T-cell (primary cell): ENCODE results near the gene LZIC. TPM values are rescaled to one million over a fixed set of nuclear protein-coding genes. Genes with fewer than 3 reads are reported as not detected.

Source experiments
- ATAC-seq, 4 experiments: fragments of 200-7000 bp in 3 of 4; fragments of 150-1000 bp in 1 of 4; cut with Tn5 transposase; replicated peaks in 1 of 4; 1 replicate in 3 of 4; 2 replicates in 1 of 4; pipeline ENCODE4 v1.10.0; 2021; ENCODE audit warnings: moderate library complexity in 3 of 4, mild to moderate bottlenecking in 2 of 4, moderate number of reproducible peaks in 1 of 4
- CTCF ChIA-PET, 2 donors: fragments of 300-600 bp; sonication (Branson Sonifier 250); formaldehyde crosslinking; loops; one replicate each; lab custom pipeline; 2022; ENCODE audit warnings: antibody characterized with exemption in 2 of 2; lab: Charles Lee
- POLR2A ChIA-PET, 2 donors: fragments of 300-600 bp; sonication (Branson Sonifier 250); formaldehyde crosslinking; loops; one replicate each; lab custom pipeline; 2022; ENCODE audit warnings: antibody characterized with exemption in 2 of 2; lab: Charles Lee
- DNase-seq, 35 experiments: peaks; one replicate each; pipeline versions ENCODE4 v3.0.0 to v3.0.0-alpha.2; 2013 to 2023
- H3K27ac ChIP-seq: one replicate; pipeline ENCODE4 v1.5.1; 2013; ENCODE audit warnings: low read length
- H3K27me3 ChIP-seq, 2 experiments: replicated peaks in 1 of 2; 1 replicate in 1 of 2; 2 replicates in 1 of 2; pipeline versions ENCODE4 v1.6.1 to v1.7.0; 2013; ENCODE audit warnings: low read length in 1 of 2, mixed read lengths in 1 of 2; ENCODE audit not compliant: control insufficient read depth in 2 of 2, insufficient read depth in 2 of 2; ENCODE audit errors: extremely low read depth in 1 of 2
- H3K36me3 ChIP-seq, 2 donors: 1 replicate in 1 of 2; 2 replicates in 1 of 2; pipeline versions ENCODE4 v1.6.1 to v1.7.0; 2013; ENCODE audit warnings: low read length in 1 of 2; ENCODE audit not compliant: control insufficient read depth in 2 of 2, insufficient read depth in 1 of 2; ENCODE audit errors: extremely low read depth in 1 of 2
- H3K4me1 ChIP-seq, 2 experiments: 1 replicate in 1 of 2; 2 replicates in 1 of 2; pipeline versions ENCODE4 v1.6.1 to v1.7.0; 2013; ENCODE audit warnings: low read length in 2 of 2, mixed read lengths in 1 of 2; ENCODE audit not compliant: insufficient read depth in 2 of 2, control insufficient read depth in 1 of 2; ENCODE audit errors: extremely low read depth in 1 of 2
- H3K4me3 ChIP-seq, 2 donors: 1 replicate in 1 of 2; 2 replicates in 1 of 2; pipeline versions ENCODE4 v1.5.1 to v1.7.0; 2013; ENCODE audit warnings: mild to moderate bottlenecking in 2 of 2, low read length in 1 of 2, moderate library complexity in 1 of 2; ENCODE audit not compliant: control insufficient read depth in 1 of 2; ENCODE audit errors: extremely low read depth in 1 of 2
- H3K9me3 ChIP-seq: 2 replicates; pipeline ENCODE4 v1.7.0; 2013
- H3K27ac Mint-ChIP-seq, 2 donors: one replicate each; pipeline ENCODE4 v1.8.0; 2020 to 2021; ENCODE audit warnings: mild to moderate bottlenecking in 2 of 2, mixed read lengths in 2 of 2
- H3K27me3 Mint-ChIP-seq, 2 donors: one replicate each; pipeline ENCODE4 v1.8.0; 2021 to 2022; ENCODE audit warnings: mixed read lengths in 2 of 2
- H3K36me3 Mint-ChIP-seq: one replicate; pipeline ENCODE4 v1.8.0; 2021; ENCODE audit warnings: mixed read lengths
- H3K4me1 Mint-ChIP-seq, 3 donors: one replicate each; pipeline ENCODE4 v1.8.0; 2020 to 2022; ENCODE audit warnings: mixed read lengths in 3 of 3, mild to moderate bottlenecking in 1 of 3
- H3K4me3 Mint-ChIP-seq, 3 donors: one replicate each; pipeline ENCODE4 v1.8.0; 2020 to 2022; ENCODE audit warnings: mild to moderate bottlenecking in 3 of 3, mixed read lengths in 3 of 3, moderate library complexity in 3 of 3
- H3K9me3 Mint-ChIP-seq, 3 donors: one replicate each; pipeline ENCODE4 v1.8.0; 2020 to 2022; ENCODE audit warnings: mixed read lengths in 3 of 3
- WGBS: methylation state at CpG from one replicate; pipeline ENCODE4 v1.1.5; 2013; ENCODE audit warnings: missing lambda C conversion rate; ENCODE audit not compliant: insufficient coverage; 5-methylcytosine and 5-hydroxymethylcytosine counted together
- total RNA-seq, 35 experiments: library from RNA in 6 of 35; stranded (reverse) in 6 of 35; fragments of 120-200 nt in 1 of 35; gene quantifications; one replicate each; pipeline versions ENCODE4 v1.2.1 to v1.2.4 and lab custom pipeline; 2013 to 2026

The LZIC gene
- total RNA-seq, 5 donors from 2014 or later (not counting 1 experiment from before 2014, with no cell fraction given), result 19.6 to 28.6 (median 22.0) TPM

GRCh38 chr1:9909234-9910046, 33.8 kb downstream of the LZIC start:
- Mint-ChIP-seq H3K9me3 (no peaks in the 10 kb centered on the region), H3K36me3 (no peaks in the 10 kb centered on the region), H3K27ac (peak overlapping the region; percentile 71 to 87), H3K4me3 (peak overlapping the region; percentile 93 to 99 (median 96)), H3K4me1 (peaks cover 30 to 44% (median 37%) of the 10 kb centered on the region in 3 donors), H3K27me3 (no peaks in the 10 kb centered on the region)
- DNase-seq (peak in 24 of 35 experiments; percentile 3 to 40 (median 10)), ATAC-seq (no peak)
- peaks cover 4 to 18% of the 10 kb centered on the region in 2 experiments for H3K4me1 ChIP-seq
- under 1% methylated on average over 39 of the region's 47 CpGs for WGBS
- POLR2A ChIA-PET, result no interaction called here
- no peaks in the 10 kb centered on the region for H3K36me3 ChIP-seq
- no peak overlapping the region for H3K27ac ChIP-seq
- peak overlapping the region; percentile 65 to 68 for H3K4me3 ChIP-seq
- H3K9me3 ChIP-seq, result no peaks in the 10 kb centered on the region
- no peaks in the 10 kb centered on the region for H3K27me3 ChIP-seq
- CTCF ChIA-PET, result interaction anchor here in 1 of 2 donors (0.6 kb wide), 1 partner anchor 29 kb away, joined by 3 read pairs; no protein-coding TSS in a partner anchor

- H3K4me3 ChIP-seq, result no peak overlapping the region
- POLR2A ChIA-PET, result no interaction called here
- no peak for ATAC-seq
- no peaks in the 10 kb centered on the region for H3K36me3 ChIP-seq
- Mint-ChIP-seq H3K27ac (peak overlapping the region; percentile 71 to 87), H3K36me3 (no peaks in the 10 kb centered on the region), H3K9me3 (no peaks in the 10 kb centered on the region), H3K4me1 (peaks cover 30 to 49% (median 40%) of the 10 kb centered on the region in 3 donors), H3K27me3 (no peaks in the 10 kb centered on the region), H3K4me3 (peak overlapping the region; percentile 93 to 99 (median 96))
- CTCF ChIA-PET, result interaction anchor here in 1 of 2 donors (0.6 kb wide), 1 partner anchor 28 kb away, joined by 3 read pairs; no protein-coding TSS in a partner anchor
- peaks cover 4 to 18% of the 10 kb centered on the region in 2 experiments for H3K4me1 ChIP-seq
- H3K27ac ChIP-seq, result no peak overlapping the region
- WGBS, result 80% methylated on average over 1 of the region's 4 CpGs
- no peaks in the 10 kb centered on the region for H3K9me3 ChIP-seq
- no peak for DNase-seq
- H3K27me3 ChIP-seq, result no peaks in the 10 kb centered on the region
These were observed 34.3 kb downstream of the LZIC start for GRCh38 chr1:9908871-9909233.

GRCh38 chr1:9907441-9907840, 35.8 kb downstream of the LZIC start:
- POLR2A ChIA-PET, result no interaction called here
- Histone ChIP-seq H3K27me3 (no peaks in the 10 kb centered on the region), H3K4me1 (peaks cover 4 to 18% of the 10 kb centered on the region in 2 experiments), H3K36me3 (no peaks in the 10 kb centered on the region), H3K4me3 (no peak overlapping the region), H3K27ac (no peak overlapping the region), H3K9me3 (no peaks in the 10 kb centered on the region)
- Mint-ChIP-seq H3K9me3 (no peaks in the 10 kb centered on the region), H3K27ac (no peak overlapping the region), H3K4me1 (peaks cover 29 to 46% (median 38%) of the 10 kb centered on the region in 3 donors), H3K27me3 (no peaks in the 10 kb centered on the region), H3K36me3 (no peaks in the 10 kb centered on the region), H3K4me3 (peak overlapping the region in 2 of 3 donors; percentile 13 to 37)
- CTCF ChIA-PET, result interaction anchor here (0.6 to 1.4 kb wide), 3 partner anchors 32 to 549 kb away, joined by 3 to 4 read pairs (median 3); no protein-coding TSS in a partner anchor
- ATAC-seq (no peak), DNase-seq (no peak)
- WGBS, result 91% methylated on average over 5 of the region's 5 CpGs

- Mint-ChIP-seq H3K9me3 (no peaks in the 10 kb centered on the region), H3K27ac (no peak overlapping the region), H3K4me1 (peaks cover 23 to 40% (median 32%) of the 10 kb centered on the region in 3 donors), H3K27me3 (no peaks in the 10 kb centered on the region), H3K36me3 (no peaks in the 10 kb centered on the region), H3K4me3 (no peak overlapping the region)
- no peak overlapping the region for H3K4me3 ChIP-seq
- ChIA-PET POLR2A (no interaction called here), CTCF (interaction anchor here (0.6 to 1.4 kb wide), 3 partner anchors 31 to 193 kb away, joined by 3 read pairs; no protein-coding TSS in a partner anchor)
- H3K27me3 ChIP-seq, result no peaks in the 10 kb centered on the region
- ATAC-seq, result no peak
- WGBS, result 100% methylated on average over 1 of the region's 2 CpGs
- no peaks in the 10 kb centered on the region for H3K36me3 ChIP-seq
- no peak overlapping the region for H3K27ac ChIP-seq
- peaks cover 4 to 18% of the 10 kb centered on the region in 2 experiments for H3K4me1 ChIP-seq
- DNase-seq, result no peak
- H3K9me3 ChIP-seq, result no peaks in the 10 kb centered on the region
These were observed 36.7 kb downstream of the LZIC start for GRCh38 chr1:9906466-9906865.

GRCh38 chr1:9905010-9905409, 38.2 kb downstream of the LZIC start:
- no peaks in the 10 kb centered on the region for H3K27me3 ChIP-seq
- 65% methylated on average over 4 of the region's 4 CpGs for WGBS
- DNase-seq (no peak), ATAC-seq (no peak)
- ChIA-PET POLR2A (no interaction called here), CTCF (no interaction called here)
- Mint-ChIP-seq H3K4me3 (no peak overlapping the region), H3K27me3 (no peaks in the 10 kb centered on the region), H3K36me3 (no peaks in the 10 kb centered on the region), H3K4me1 (peaks cover 29 to 46% (median 40%) of the 10 kb centered on the region in 3 donors), H3K27ac (no peak overlapping the region), H3K9me3 (no peaks in the 10 kb centered on the region)
- H3K4me1 ChIP-seq, result peaks cover 4 to 21% of the 10 kb centered on the region in 2 experiments
- H3K27ac ChIP-seq, result no peak overlapping the region
- H3K4me3 ChIP-seq, result no peak overlapping the region
- no peaks in the 10 kb centered on the region for H3K36me3 ChIP-seq
- no peaks in the 10 kb centered on the region for H3K9me3 ChIP-seq

GRCh38 chr1:9904596-9904995, 38.6 kb downstream of the LZIC start:
- Mint-ChIP-seq H3K36me3 (no peaks in the 10 kb centered on the region), H3K9me3 (no peaks in the 10 kb centered on the region), H3K27me3 (no peaks in the 10 kb centered on the region), H3K4me1 (peaks cover 29 to 45% (median 40%) of the 10 kb centered on the region in 3 donors), H3K4me3 (no peak overlapping the region), H3K27ac (no peak overlapping the region)
- H3K9me3 ChIP-seq, result no peaks in the 10 kb centered on the region
- no peaks in the 10 kb centered on the region for H3K36me3 ChIP-seq
- no peak overlapping the region for H3K4me3 ChIP-seq
- no peaks in the 10 kb centered on the region for H3K27me3 ChIP-seq
- DNase-seq, result no peak
- POLR2A ChIA-PET, result no interaction called here
- no peak overlapping the region for H3K27ac ChIP-seq
- peaks cover 4 to 20% of the 10 kb centered on the region in 2 experiments for H3K4me1 ChIP-seq
- CTCF ChIA-PET, result interaction anchor here in 1 of 2 donors (0.6 kb wide), 1 partner anchor 1277 kb away, joined by 4 read pairs; no protein-coding TSS in a partner anchor
- no CpG with 5 or more reads among the region's 3 CpGs for WGBS
- ATAC-seq, result no peak
